ENCODE results near the gene ZNF335. TPM values are rescaled to one million over a fixed set of nuclear protein-coding genes. Genes with fewer than 3 reads are reported as not detected.
"Not testable (repeated sequence)": the region's sequence is repeated elsewhere in the genome, so short reads cannot be mapped to it uniquely, and the experiment has no call there.

Gene ZNF335
- total and polyA plus RNA-seq, 2 of the 8 experiments (the other 6 are each of a cell fraction or from before 2014, with no cell fraction given): 12.4 to 14.6 TPM

DNA sequence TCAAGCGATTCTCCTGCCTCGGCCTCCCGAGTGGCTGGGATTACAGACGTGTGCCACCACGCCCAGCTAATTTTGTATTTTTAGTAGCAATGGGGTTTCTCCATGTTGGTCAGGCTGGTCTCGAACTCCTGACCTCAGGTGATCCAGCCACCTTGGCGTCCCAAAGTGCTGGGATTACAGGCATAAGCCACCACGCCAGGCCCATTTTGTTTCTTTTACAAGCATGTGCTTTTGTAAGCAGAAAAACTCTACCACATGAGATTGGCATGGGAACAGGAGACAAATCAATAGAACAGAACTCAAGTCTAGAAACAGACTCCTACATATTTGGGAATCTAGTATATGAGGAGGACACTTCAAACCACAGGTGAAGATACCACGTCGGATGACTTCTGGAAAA is 15.7 kb downstream of the ZNF335 start:
- H3K14ac ChIP-seq (ENCODE audit: insufficient read length); H2BK5ac ChIP-seq (ENCODE audit: low read depth, low read length); H3K27ac ChIP-seq (ENCODE audit: low read depth, low read length); FAIRE-seq; H2BK20ac ChIP-seq (ENCODE audit: low read length); H3K18ac ChIP-seq (ENCODE audit: extremely low read depth, low read length); H3K23me2 ChIP-seq (ENCODE audit: low read depth, low read length); DNase-seq (ENCODE audit: low read depth in 1 of 2, low spot score in 2 of 2); H2AK5ac ChIP-seq (ENCODE audit: low read depth, low read length); H3K79me2 ChIP-seq (ENCODE audit: control insufficient read depth in 1 of 2, insufficient read depth in 2 of 2, low read length in 2 of 2); H3K23ac ChIP-seq (ENCODE audit: insufficient read length); H3K56ac ChIP-seq (replicated peaks; ENCODE audit: insufficient read length, low read depth, low read length); H4K20me1 ChIP-seq (replicated peaks in 1 of 2; ENCODE audit: control insufficient read depth in 1 of 2, insufficient read depth in 2 of 2, low read length in 2 of 2); H3K4me2 ChIP-seq (ENCODE audit: insufficient read depth in 1 of 2, low read depth in 2 of 2, low read length in 2 of 2); H2BK12ac ChIP-seq (ENCODE audit: low read depth, low read length); H4K91ac ChIP-seq (replicated peaks; ENCODE audit: insufficient read length, low read length); H4K5ac ChIP-seq (ENCODE audit: insufficient read length, low read depth, low read length); H2BK120ac ChIP-seq (replicated peaks; ENCODE audit: low read depth, low read length); H2AFZ ChIP-seq (ENCODE audit: low read length); H4K8ac ChIP-seq (ENCODE audit: extremely low read depth, insufficient read depth, low read length); H2BK15ac ChIP-seq (ENCODE audit: low read length); H3K4ac ChIP-seq (replicated peaks; ENCODE audit: insufficient read length, low read depth, low read length); H3K4me1 ChIP-seq (replicated peaks in 1 of 4; ENCODE audit: control insufficient read depth in 3 of 4, insufficient read depth in 4 of 4, low read length in 3 of 4); H3K27me3 ChIP-seq (replicated peaks in 1 of 4; ENCODE audit: control insufficient read depth in 3 of 4, extremely low read depth in 1 of 4, insufficient read depth in 3 of 4, low read length in 3 of 4); H3K4me3 ChIP-seq (ENCODE audit: extremely low read depth in 1 of 4, insufficient read depth in 2 of 4, low read depth in 3 of 4, low read length in 4 of 4); H3K9me3 ChIP-seq (ENCODE audit: insufficient read depth in 2 of 2, low read depth in 1 of 2, low read length in 1 of 2); H3K79me1 ChIP-seq (ENCODE audit: low read depth, low read length); H3K9ac ChIP-seq (replicated peaks in 1 of 4; ENCODE audit: extremely low read depth in 1 of 4, low read depth in 3 of 4, low read length in 3 of 4): not testable (repeated sequence)
- CTCF ChIA-PET (ENCODE audit: partially characterized antibody): interaction anchor here (0.7 to 9.3 kb wide), 2 partner anchors 15 to 37 kb away, joined by 4 to 80 read pairs; partner anchors contain the start of gene ZNF335
- POLR2A ChIA-PET (ENCODE audit: partially characterized antibody): interaction anchor here (0.6 kb wide), 1 partner anchor 65 kb away, joined by 4 read pairs; the partner anchor contains the start of gene CTSA
- WGBS, 2 experiments (ENCODE audit: extremely low coverage in 1 of 2, insufficient coverage in 1 of 2, insufficient read length in 1 of 2, insufficient replicate concordance in 2 of 2, low coverage in 1 of 2, low lambda C conversion rate in 2 of 2, missing lambda C conversion rate in 1 of 2): 97% methylated on average over 10 of the region's 10 CpGs; no CpG with 5 or more reads in 1 of the 2 experiments
- H3K36me3 ChIP-seq (ENCODE audit: control insufficient read depth in 2 of 4, insufficient read depth in 4 of 4, low read length in 3 of 4): peaks cover 10 to 38% (median 29%) of the 10 kb centered on the region in 4 experiments

All from H1 (cell line).